Activated B cell treated with CpG ODN at 0.5 μM for 24 hours (primary cell): Measurements from ENCODE around the gene PBX2. TPM values are rescaled to one million over a fixed set of nuclear protein-coding genes. Genes with fewer than 3 reads are reported as not detected.

Experiments used
- ATAC-seq: fragments of 200-7000 bp; cut with Tn5 transposase; one replicate; pipeline ENCODE4 v1.10.0; 2021; ENCODE audit warnings: low read depth, mild to moderate bottlenecking, moderate library complexity
- CTCF ChIA-PET: fragments of 350-600 bp; sonication (Branson Sonifier 250); formaldehyde crosslinking; loops from one replicate; lab custom pipeline; 2021; ENCODE audit warnings: antibody characterized with exemption; lab: Charles Lee
- POLR2A ChIA-PET: fragments of 350-600 bp; sonication (Branson Sonifier 250); formaldehyde crosslinking; loops from one replicate; lab custom pipeline; 2021; ENCODE audit warnings: antibody characterized with exemption; lab: Charles Lee
- DNase-seq: peaks from one replicate; pipeline ENCODE4 v3.0.0; 2022
- H3K27ac Mint-ChIP-seq: one replicate; pipeline ENCODE4 v1.8.0; 2020; ENCODE audit warnings: mixed read lengths
- H3K27me3 Mint-ChIP-seq: one replicate; pipeline ENCODE4 v1.8.0; 2021; ENCODE audit warnings: mixed read lengths
- H3K36me3 Mint-ChIP-seq: one replicate; pipeline ENCODE4 v1.8.0; 2021; ENCODE audit warnings: low read depth, mixed read lengths
- H3K4me1 Mint-ChIP-seq: one replicate; pipeline ENCODE4 v1.8.0; 2021; ENCODE audit warnings: mixed read lengths
- H3K4me3 Mint-ChIP-seq: one replicate; pipeline ENCODE4 v1.8.0; 2020; ENCODE audit warnings: mild to moderate bottlenecking, mixed read lengths
- H3K9me3 Mint-ChIP-seq: one replicate; pipeline ENCODE4 v1.8.0; 2020; ENCODE audit warnings: mixed read lengths
- CTCF ChIP-seq: fragments of 200-600 bp; IDR thresholded peaks from one replicate; pipeline ENCODE4 v1.8.0; 2022; ENCODE audit warnings: antibody characterized with exemption, mild to moderate bottlenecking
- intact Hi-C: fragments of 100-400 bp; cut with micrococcal nuclease; formaldehyde crosslinking; loops from one replicate; pipeline ENCODE4 v1.15.1; 2024
- total RNA-seq: library from RNA; stranded (reverse); gene quantifications from 2 replicates; pipeline ENCODE4 v1.2.3, GENCODE V29; 2022

Gene PBX2
- total RNA-seq, 1 donor from 2014 or later = 153 TPM

- intact Hi-C loops = no loop called here
- Mint-ChIP-seq H3K27me3 (no peaks in the 10 kb centered on the region), H3K4me3 (no peak overlapping the region), H3K9me3 (no peaks in the 10 kb centered on the region), H3K36me3 (no peaks in the 10 kb centered on the region), H3K27ac (no peak overlapping the region), H3K4me1 (peaks cover 13% of the 10 kb centered on the region)
- POLR2A ChIA-PET = no interaction called here
- no peak for DNase-seq
- CTCF ChIA-PET = no interaction called here
- no peak for ATAC-seq
- no peak for TF ChIP-seq CTCF
Observed at GRCh38 chr6:32216998-32217397, 27.0 kb upstream of the PBX2 start.

DNA sequence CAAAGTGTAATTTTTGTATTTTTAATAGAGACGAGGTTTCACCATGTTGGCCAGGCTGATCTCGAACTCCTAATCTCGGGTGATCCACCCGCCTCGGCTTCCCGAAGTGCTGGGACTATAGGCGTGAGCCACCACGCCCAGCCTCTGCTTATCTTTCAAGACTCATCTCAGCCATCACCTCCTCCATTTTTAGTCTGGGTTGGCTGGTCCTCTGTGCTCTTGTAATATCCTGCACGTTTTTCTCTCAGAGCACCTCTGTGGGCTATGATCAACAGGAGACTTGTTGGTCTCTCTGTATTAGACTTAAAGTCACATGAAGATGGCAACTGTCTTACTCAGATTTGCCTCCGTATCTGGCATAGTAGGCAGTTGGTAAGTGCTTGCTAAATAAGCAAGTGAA lies 26.3 kb upstream of the PBX2 start:
- POLR2A ChIA-PET = no interaction called here
- no peak for DNase-seq
- intact Hi-C loops = no loop called here
- no peak for ATAC-seq
- CTCF ChIA-PET = no interaction called here
- Mint-ChIP-seq H3K36me3 (no peaks in the 10 kb centered on the region), H3K27ac (no peak overlapping the region), H3K27me3 (no peaks in the 10 kb centered on the region), H3K9me3 (no peaks in the 10 kb centered on the region), H3K4me1 (peaks cover 7% of the 10 kb centered on the region), H3K4me3 (no peak overlapping the region)
- TF ChIP-seq CTCF = no peak

GRCh38 chr6:32215617-32216016 lies 25.6 kb upstream of the PBX2 start:
- intact Hi-C loops = no loop called here
- no peak overlapping the region for H3K4me3 Mint-ChIP-seq
- no peak overlapping the region for H3K27ac Mint-ChIP-seq
- no peak for TF ChIP-seq CTCF
- no peaks in the 10 kb centered on the region for H3K9me3 Mint-ChIP-seq
- ChIA-PET POLR2A (no interaction called here), CTCF (no interaction called here)
- H3K4me1 Mint-ChIP-seq = peaks cover 5% of the 10 kb centered on the region
- DNase-seq (no peak), ATAC-seq (no peak)
- H3K27me3 Mint-ChIP-seq = no peaks in the 10 kb centered on the region
- no peaks in the 10 kb centered on the region for H3K36me3 Mint-ChIP-seq

GRCh38 chr6:32214126-32214525 lies 24.1 kb upstream of the PBX2 start:
- Mint-ChIP-seq H3K27ac (no peak overlapping the region), H3K27me3 (no peaks in the 10 kb centered on the region), H3K4me3 (no peak overlapping the region), H3K36me3 (no peaks in the 10 kb centered on the region), H3K4me1 (peaks cover 5% of the 10 kb centered on the region), H3K9me3 (no peaks in the 10 kb centered on the region)
- ChIA-PET POLR2A (interaction anchor here (0.6 kb wide), 1 partner anchor 17 kb away, joined by 3 read pairs; no protein-coding TSS in a partner anchor), CTCF (no interaction called here)
- ATAC-seq = no peak
- intact Hi-C loops = no loop called here
- DNase-seq = no peak
- TF ChIP-seq CTCF = no peak

GRCh38 chr6:32213649-32214048 lies 23.6 kb upstream of the PBX2 start:
- H3K36me3 Mint-ChIP-seq = no peaks in the 10 kb centered on the region
- ATAC-seq = no peak
- no peak overlapping the region for H3K27ac Mint-ChIP-seq
- H3K27me3 Mint-ChIP-seq = no peaks in the 10 kb centered on the region
- DNase-seq = no peak
- no peaks in the 10 kb centered on the region for H3K9me3 Mint-ChIP-seq
- intact Hi-C loops = no loop called here
- H3K4me1 Mint-ChIP-seq = peaks cover 5% of the 10 kb centered on the region
- H3K4me3 Mint-ChIP-seq = no peak overlapping the region
- no peak for TF ChIP-seq CTCF
- ChIA-PET POLR2A (no interaction called here), CTCF (no interaction called here)
